GM18909 (cell line): ENCODE results near the gene POU2F3.
A peak's percentile ranks its signal among the peaks of the same experiment; 100 is the strongest.

Source experiments
- ATAC-seq: cut with Tn5 transposase; IDR thresholded peaks from one replicate; pipeline ENCODE4 v1.9.1; 2021; ENCODE audit warnings: mild to moderate bottlenecking; ENCODE audit not compliant: unreplicated experiment, poor library complexity

The POU2F3 gene

DNA sequence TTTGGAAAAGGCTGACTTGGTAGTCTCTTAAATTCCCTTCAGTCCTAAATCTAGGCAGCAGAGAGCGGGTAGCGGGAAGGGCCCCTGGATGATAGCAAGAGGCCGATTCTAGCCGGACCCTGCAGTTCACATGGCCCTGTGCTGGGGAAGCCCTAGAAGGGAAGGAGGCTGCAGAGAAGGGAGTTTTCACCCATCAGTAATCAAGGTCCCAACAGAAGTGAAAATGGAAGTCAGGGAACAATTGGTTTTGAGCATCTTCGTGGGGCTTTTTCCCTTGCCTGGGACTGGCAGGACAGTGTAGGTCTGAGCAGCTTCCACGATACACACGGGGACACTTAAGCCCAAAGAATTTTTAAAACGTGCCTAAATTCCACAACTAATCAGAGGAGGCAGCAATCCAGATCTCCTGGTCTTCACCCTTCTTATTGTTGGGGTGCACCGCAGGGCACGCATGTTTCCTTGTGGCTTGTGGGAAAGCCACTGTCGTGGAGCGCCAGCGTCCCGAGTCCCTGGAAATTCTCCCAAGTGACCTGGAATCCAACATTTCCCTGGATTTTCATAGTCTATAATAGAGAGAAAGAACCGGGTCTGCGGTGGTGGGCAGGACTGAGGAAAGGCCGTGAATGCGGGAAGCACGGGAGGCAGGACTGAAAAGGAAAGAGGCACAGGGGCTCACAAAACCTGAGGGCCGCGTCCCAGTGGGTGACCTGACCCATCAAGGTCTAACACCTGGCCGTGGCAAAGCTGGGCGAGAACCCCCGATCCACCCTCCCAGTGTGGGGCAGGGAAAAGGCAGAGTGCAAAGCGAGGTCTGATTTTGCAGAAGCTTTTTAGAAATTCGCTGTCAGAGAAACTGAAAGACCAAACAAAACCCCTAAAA lies 30.0 kb upstream of the POU2F3 start:
- ATAC-seq = peak; percentile 9

DNA sequence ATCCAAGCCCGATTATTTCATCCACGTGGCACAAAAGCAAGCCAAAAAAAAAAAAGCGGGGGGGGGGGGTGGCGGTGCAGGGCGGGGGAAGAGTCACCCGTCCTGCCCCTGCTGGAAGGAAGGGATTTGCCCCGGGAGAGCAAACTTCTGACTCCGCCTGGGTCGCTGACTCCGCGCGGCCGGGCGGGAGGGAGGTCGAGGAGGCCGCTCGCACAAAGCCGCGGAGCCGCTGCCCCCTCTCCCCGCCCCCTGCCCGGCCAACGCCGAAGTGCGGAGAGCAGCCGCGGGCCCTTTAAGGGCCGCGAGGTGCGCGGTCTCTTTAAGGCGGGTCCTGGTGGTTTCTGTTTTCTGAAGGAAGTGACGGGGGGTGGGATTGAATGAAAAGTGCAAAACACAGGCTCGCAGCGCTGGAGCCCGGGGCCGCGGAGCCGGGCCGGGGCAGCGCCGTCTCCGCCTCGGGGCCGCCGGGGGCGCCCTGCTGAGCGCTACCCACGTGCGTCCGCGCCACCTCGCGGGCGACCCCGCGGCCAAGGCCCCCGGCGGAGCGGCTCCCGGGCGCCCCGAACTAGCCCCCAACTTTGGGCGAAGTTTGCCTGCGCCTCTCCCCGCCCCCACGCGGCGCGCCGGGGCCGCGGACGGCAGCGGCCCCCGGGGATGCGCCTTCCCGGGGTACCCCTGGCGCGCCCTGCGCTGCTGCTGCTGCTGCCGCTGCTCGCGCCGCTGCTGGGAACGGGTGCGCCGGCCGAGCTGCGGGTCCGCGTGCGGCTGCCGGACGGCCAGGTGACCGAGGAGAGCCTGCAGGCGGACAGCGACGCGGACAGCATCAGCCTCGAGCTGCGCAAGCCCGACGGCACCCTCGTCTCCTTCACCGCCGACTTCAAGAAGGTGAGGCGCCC lies 29.1 kb upstream of the POU2F3 start, which contains the start of gene OAF:
OAF (plus strand) TSS at position 407 of the 896 bp plus-strand sequence; CDS start at position 655, 248 bp downstream.
- peak; percentile 75 for ATAC-seq

DNA sequence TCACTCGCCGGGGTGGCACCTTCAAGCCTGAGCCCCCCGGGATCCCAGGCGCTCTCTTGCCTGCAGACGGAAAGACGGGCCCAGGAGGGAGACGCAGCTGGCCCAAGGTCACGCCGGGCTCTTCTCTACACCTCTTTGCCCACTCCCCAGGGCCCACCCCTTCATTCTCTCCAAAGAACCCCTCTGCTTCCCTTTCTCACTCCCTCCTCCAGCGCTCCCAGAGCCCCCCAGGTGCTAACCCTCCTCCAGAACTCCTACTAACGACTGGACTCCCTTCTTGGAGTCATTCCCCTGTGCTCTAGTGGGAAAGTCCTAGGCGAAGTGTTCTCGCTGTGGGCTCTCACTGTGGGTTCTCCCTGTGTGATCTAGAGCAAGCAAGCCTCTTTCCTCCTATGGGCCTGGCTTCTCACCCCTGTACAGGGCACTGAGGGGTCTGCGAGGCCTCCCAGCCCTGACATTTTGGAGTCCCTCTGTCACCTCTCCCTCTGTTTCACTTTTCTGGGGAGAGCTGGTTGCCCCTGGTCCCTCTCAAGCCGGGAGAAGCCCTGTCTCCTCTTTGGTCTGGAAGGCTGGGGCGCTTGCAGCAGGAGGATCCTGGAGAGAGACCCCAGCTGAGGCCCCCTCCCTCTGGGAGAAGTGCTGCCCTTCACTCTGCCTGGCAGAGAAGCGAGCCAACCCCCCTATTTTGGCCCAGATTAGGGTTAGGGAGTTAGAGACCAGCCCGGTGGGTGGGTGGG lies 28.2 kb upstream of the POU2F3 start:
- no peak for ATAC-seq

DNA sequence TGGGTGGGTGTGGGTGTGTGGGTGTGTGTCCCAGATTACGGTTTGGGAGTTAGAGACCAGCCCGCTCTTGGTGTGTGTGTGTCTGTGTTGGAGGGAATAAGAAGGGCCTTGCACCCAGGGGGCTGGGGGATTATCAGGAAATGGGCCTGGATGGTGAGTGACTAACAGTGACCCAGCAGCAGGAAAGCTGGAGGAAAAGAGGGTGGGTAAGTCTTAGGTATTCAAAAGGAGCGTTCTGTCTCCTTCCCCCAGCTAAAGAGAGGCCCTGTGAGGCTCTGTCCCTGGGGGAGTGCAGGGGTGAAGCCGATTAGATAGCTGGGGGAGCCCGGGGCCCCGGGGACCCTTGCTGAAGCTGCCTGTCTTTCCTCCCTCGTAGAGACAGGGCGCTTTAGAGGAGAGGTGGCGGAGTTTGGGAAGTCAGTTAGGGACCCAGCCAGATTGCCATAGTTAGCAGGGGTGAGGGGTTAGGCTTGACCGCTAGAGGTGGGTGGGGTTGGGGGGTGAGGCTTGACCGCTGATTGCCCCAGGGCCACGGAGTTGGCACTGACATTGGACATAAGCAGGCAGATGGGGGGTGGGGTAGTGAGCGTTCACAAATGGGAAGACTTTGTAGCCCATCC lies 27.6 kb upstream of the POU2F3 start:
- no peak for ATAC-seq

GRCh38 chr11:120212926-120213325 lies 27.0 kb upstream of the POU2F3 start:
- ATAC-seq = no peak

- no peak for ATAC-seq
Observed at GRCh38 chr11:120214581-120214980, 25.4 kb upstream of the POU2F3 start.

DNA sequence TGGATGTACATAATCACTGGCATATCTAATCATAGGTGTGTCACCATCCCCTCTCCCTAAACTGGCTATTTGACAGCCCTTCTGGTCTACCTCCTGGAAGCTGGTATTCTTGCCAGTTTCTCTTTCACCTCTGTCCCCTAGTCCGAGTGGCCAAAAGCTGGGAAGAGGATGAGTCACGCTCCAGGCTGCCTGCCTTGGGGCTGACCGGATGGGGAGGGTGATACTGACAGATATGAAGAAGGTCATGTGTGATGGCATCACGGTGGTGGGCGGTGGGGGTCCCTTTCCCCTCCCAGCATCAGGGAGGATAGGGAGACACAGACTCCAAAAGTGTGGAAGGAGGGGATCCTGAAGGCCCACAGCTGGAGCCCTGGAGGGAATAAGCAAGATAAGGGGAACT lies 24.3 kb upstream of the POU2F3 start:
- no peak for ATAC-seq

DNA sequence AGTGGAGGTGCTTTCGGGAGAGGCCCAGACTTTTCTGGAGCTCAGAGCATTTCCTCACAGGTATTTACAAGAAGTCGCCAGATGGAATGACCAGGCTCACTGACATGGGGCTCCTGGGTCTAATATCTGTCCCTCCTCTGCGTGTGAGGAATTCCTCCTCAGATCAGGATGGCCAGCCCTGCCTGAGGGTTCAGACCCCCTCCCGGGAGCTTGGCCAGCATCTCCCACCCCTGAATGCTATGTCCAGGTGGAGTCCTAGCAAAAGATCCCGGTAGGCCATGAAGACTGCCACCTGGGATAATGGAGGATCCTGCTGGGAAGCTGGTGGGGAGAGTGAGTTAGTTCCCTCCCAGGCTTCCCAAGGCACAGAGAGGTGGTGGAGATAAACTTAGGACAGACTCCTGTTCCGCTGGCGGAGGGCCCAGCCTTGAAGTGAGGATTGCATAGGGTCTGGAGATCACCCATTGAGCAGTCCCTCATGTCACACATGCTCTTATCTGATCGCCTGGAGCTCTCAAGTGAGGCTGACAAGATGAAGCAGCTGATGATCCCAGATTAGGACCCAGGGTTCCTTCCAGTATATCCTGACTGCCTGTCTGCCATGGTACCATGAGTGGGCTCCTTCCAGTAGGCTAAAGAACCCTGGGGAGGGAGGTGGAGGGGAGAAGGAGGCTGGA lies 23.4 kb upstream of the POU2F3 start:
- ATAC-seq = no peak

GRCh38 chr11:120217526-120217925 lies 22.4 kb upstream of the POU2F3 start:
- ATAC-seq = no peak

DNA sequence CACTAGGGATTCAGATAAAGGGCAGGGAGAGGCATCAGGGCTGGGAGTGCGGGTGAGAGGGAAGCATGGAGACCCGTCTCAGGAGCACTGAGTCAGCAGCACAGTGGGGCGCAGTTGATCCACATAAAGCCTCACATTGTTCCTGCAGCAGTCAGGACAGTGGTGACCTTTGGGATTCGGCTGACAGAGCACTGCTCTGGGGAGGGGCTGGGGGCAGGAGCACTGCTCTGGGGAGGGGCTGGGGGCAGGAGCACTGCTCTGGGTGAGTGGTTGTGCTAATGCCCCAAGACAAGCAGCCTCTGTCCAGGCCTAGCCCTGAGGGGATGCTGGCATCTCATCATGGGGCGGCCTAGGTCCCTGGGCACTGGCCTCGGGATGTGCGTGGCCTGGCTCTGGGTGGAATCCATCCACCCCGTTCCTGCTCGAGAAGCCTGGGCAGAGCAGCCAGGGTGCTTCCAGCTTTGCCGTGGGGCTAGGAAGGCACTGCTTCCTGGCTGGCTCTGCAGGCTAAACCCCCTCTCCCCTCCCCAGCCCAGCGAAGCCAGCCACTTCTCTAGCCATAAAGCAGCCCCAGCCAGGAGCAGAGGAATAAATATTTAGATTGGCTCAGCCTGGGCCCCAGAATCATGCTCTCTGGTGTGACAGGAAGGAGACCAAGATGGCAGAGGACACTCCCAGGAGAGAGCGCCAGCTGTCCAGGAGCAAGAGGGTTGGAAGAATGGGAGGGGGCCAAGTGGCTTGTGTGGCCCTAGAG lies 21.8 kb upstream of the POU2F3 start:
- no peak for ATAC-seq

- no peak for ATAC-seq
Observed at GRCh38 chr11:120218695-120219033, 21.3 kb upstream of the POU2F3 start.

DNA sequence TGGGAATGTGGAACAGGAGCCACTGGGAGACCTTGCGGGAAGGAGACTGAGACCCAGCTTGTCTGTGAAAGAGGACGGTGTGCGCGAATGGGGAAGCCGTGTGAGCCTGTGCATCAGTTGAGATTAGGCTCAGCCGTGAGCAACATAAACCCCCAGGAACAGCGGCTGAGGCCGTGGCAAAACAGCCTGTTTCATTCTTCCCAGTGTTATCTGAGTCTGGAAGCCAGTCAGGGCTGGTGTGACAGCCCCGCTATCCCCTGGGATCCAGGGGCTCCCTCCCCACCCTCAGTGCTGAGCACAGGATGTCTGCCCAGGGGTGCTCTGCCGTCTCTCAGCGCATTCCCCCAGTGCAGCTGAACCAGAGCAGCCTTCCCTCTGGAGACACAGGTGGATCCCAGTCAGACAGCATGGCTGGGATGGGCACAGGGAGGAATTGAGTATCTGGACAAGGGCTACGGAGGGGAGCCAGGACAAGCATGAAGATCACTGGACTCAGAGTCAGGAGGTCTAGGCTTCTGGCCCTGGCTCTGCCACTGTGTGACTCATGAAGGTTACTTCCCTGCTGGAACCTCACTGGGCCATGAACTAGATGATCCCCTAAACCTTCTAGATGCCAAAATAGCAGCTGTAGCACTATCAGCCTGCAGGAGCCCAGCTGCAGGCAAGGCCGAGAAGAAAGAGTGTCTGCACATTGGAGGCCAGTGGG lies 20.6 kb upstream of the POU2F3 start:
- no peak for ATAC-seq

DNA sequence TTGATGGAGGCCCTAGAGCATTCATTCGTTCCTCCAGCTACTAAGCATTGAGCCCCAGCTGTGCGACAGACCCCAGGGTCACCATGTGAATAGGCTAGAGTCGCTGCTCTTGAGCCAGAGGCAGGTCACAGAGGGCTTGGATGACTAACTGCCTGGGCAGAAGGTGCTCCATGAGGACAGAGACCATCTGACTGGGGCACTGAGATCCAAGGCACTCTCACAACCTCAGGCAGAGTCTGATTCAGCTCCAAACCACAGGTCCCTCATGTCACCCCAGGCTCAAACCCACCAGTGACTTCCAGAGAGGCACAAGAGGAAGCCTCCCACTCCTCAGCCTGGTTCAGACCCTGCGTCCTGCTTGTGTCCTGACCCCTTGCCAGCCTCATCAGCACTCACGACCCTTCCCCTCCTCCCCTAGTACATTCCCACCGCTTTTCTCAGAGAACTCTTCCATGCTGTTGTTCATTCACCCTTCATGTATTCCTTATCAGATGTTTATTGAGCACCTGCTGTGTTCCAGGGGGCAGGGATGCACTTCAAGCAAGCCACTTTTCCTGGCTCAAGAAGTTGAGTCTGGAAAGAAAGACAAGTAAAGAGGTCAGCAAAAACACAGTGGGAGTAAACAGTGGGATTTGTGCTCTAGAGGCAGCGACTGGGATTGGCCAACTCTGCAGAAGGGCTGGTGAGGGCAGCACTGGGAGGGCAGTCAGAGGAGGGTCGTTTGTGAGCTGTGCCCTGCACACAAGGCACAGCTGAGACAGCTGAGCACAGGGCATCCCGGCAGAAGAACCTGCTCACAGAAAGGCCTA lies 19.8 kb upstream of the POU2F3 start:
- ATAC-seq = no peak

- no peak for ATAC-seq
Observed at GRCh38 chr11:120220747-120221037, 19.2 kb upstream of the POU2F3 start.

- ATAC-seq = no peak
Observed at GRCh38 chr11:120221115-120221752, 18.7 kb upstream of the POU2F3 start.

- ATAC-seq = no peak
Observed at GRCh38 chr11:120222916-120223315, 17.0 kb upstream of the POU2F3 start.

DNA sequence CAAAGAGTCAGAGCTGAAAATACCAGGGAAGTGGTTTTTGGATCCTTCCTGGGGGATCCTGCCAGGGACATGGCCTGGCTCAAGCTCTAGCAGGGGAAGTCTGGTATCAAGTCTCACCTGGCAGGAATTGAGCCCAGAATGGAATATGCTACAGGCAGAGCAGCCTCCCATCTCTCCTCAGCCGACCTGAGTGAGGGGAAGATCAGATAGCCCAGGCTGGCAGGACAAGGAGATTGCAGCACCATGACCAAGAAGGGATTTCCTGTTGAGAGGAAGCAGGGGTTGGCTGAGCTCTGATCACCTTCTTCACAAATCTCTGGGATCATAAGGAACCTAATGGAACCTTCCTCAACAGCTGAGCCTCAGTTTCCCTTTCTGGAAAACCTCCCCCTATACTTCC lies 16.1 kb upstream of the POU2F3 start:
- ATAC-seq = no peak
